Osteocyte (in vitro differentiated cells): ENCODE measurements around the gene CES2. TPM values are rescaled to one million over a fixed set of nuclear protein-coding genes. Genes with fewer than 3 reads are reported as not detected.
"Not testable (repeated sequence)": the region's sequence is repeated elsewhere in the genome, so short reads cannot be mapped to it uniquely, and the experiment has no call there.

Source experiments
- DNase-seq: peaks from one replicate; pipeline ENCODE4 v3.0.0; 2021; ENCODE audit warnings: mixed read lengths; ENCODE audit not compliant: unreplicated experiment; ENCODE audit errors: extremely low spot score
- H3K27ac Mint-ChIP-seq: one replicate; pipeline ENCODE4 v1.8.0; 2021; ENCODE audit warnings: mild to moderate bottlenecking, mixed read lengths; ENCODE audit not compliant: unreplicated experiment
- H3K27me3 Mint-ChIP-seq: one replicate; pipeline ENCODE4 v1.8.0; 2021; ENCODE audit warnings: mixed read lengths; ENCODE audit not compliant: unreplicated experiment
- H3K36me3 Mint-ChIP-seq: one replicate; pipeline ENCODE4 v1.8.0; 2021; ENCODE audit warnings: mixed read lengths; ENCODE audit not compliant: unreplicated experiment
- H3K4me1 Mint-ChIP-seq: one replicate; pipeline ENCODE4 v1.8.0; 2021; ENCODE audit warnings: mixed read lengths; ENCODE audit not compliant: unreplicated experiment
- H3K4me3 Mint-ChIP-seq: one replicate; pipeline ENCODE4 v1.8.0; 2021; ENCODE audit warnings: mild to moderate bottlenecking, moderate library complexity, mixed read lengths; ENCODE audit not compliant: unreplicated experiment
- H3K9me3 Mint-ChIP-seq: one replicate; pipeline ENCODE4 v1.8.0; 2021; ENCODE audit warnings: mixed read lengths; ENCODE audit not compliant: unreplicated experiment
- total RNA-seq: library from RNA; stranded (reverse); gene quantifications from 2 replicates; pipeline ENCODE4 v1.2.1, GENCODE V29; 2021
- TF ChIP-seq, protein P1 (sequence below): fragments of 200-600 bp; sonication (generic); IDR thresholded peaks from 2 replicates; pipeline ENCODE4 v1.5.0; 2021; ENCODE audit warnings: antibody characterized with exemption, mild to moderate bottlenecking, moderate library complexity

Gene CES2
- total RNA-seq, 1 donor from 2014 or later = 38.6 TPM

GRCh38 chr16:66894948-66895688, 40.2 kb upstream of the CES2 start:
- no peak overlapping the region for H3K27ac Mint-ChIP-seq
- peaks cover 11% of the 10 kb centered on the region for H3K4me1 Mint-ChIP-seq
- TF ChIP-seq, protein P1, sequence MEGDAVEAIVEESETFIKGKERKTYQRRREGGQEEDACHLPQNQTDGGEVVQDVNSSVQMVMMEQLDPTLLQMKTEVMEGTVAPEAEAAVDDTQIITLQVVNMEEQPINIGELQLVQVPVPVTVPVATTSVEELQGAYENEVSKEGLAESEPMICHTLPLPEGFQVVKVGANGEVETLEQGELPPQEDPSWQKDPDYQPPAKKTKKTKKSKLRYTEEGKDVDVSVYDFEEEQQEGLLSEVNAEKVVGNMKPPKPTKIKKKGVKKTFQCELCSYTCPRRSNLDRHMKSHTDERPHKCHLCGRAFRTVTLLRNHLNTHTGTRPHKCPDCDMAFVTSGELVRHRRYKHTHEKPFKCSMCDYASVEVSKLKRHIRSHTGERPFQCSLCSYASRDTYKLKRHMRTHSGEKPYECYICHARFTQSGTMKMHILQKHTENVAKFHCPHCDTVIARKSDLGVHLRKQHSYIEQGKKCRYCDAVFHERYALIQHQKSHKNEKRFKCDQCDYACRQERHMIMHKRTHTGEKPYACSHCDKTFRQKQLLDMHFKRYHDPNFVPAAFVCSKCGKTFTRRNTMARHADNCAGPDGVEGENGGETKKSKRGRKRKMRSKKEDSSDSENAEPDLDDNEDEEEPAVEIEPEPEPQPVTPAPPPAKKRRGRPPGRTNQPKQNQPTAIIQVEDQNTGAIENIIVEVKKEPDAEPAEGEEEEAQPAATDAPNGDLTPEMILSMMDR = peak; percentile 91
- H3K4me3 Mint-ChIP-seq = no peak overlapping the region
- no peak for DNase-seq
- no peaks in the 10 kb centered on the region for H3K9me3 Mint-ChIP-seq
- no peaks in the 10 kb centered on the region for H3K27me3 Mint-ChIP-seq
- H3K36me3 Mint-ChIP-seq = peaks cover 4% of the 10 kb centered on the region

DNA sequence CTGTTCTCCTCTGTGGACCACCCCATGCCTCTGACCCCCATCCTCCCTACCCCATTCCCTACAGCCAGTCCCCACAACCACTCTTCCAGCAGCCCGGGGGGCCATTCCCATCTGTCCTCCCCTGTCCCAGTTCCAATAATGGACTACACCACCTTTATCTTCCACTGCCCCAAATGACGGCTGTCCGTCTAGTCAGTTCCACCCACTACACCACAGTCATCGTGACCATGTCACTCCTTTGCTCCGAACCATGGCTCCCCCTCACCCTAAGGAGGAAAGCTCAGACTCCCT, 39.7 kb upstream of the CES2 start:
- H3K27ac Mint-ChIP-seq = no peak overlapping the region
- no peaks in the 10 kb centered on the region for H3K9me3 Mint-ChIP-seq
- no peaks in the 10 kb centered on the region for H3K27me3 Mint-ChIP-seq
- peaks cover 4% of the 10 kb centered on the region for H3K36me3 Mint-ChIP-seq
- no peak overlapping the region for H3K4me3 Mint-ChIP-seq
- TF ChIP-seq, protein P1 = no peak
- peaks cover 12% of the 10 kb centered on the region for H3K4me1 Mint-ChIP-seq
- no peak for DNase-seq

- DNase-seq = no peak
- Mint-ChIP-seq H3K27ac (no peak overlapping the region), H3K9me3 (no peaks in the 10 kb centered on the region), H3K4me1 (peaks cover 12% of the 10 kb centered on the region), H3K36me3 (peaks cover 3% of the 10 kb centered on the region), H3K4me3 (no peak overlapping the region), H3K27me3 (no peaks in the 10 kb centered on the region)
- TF ChIP-seq, protein P1 = no peak
Measured at GRCh38 chr16:66895999-66896398, 39.3 kb upstream of the CES2 start.

- H3K36me3 Mint-ChIP-seq, H3K4me3 Mint-ChIP-seq, H3K27ac Mint-ChIP-seq, H3K9me3 Mint-ChIP-seq, DNase-seq, H3K27me3 Mint-ChIP-seq: not testable (repeated sequence)
- peaks cover 12% of the 10 kb centered on the region for H3K4me1 Mint-ChIP-seq
Measured at GRCh38 chr16:66896682-66897081, 38.6 kb upstream of the CES2 start.

DNA sequence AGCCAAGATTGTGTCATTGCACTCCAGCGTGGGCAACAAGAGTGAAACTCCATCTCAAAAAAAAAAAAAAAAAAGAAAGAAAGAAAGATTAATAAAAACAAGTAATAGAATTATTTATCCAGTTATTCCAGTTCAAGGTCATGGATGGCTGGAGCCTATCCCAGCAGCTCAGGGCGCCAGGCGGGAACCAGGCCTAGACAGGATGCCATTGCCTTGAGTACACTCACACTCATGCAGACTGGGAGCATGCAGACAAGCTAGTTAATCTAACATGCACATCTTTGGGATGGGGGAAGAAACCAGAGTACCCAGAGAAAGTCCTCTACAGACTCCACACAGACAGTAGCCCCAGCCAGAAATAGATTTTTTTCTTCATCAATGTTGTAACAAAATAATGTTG, 37.1 kb upstream of the CES2 start:
- Mint-ChIP-seq H3K36me3 (no peaks in the 10 kb centered on the region), H3K9me3 (no peaks in the 10 kb centered on the region), H3K4me3 (no peak overlapping the region), H3K4me1 (peaks cover 12% of the 10 kb centered on the region), H3K27me3 (no peaks in the 10 kb centered on the region), H3K27ac (no peak overlapping the region)
- TF ChIP-seq, protein P1 = no peak
- no peak for DNase-seq

GRCh38 chr16:66898933-66899309, 36.4 kb upstream of the CES2 start:
- H3K27me3 Mint-ChIP-seq = no peaks in the 10 kb centered on the region
- DNase-seq = no peak
- no peak overlapping the region for H3K27ac Mint-ChIP-seq
- no peak overlapping the region for H3K4me3 Mint-ChIP-seq
- no peaks in the 10 kb centered on the region for H3K9me3 Mint-ChIP-seq
- TF ChIP-seq, protein P1 = no peak
- H3K4me1 Mint-ChIP-seq = peaks cover 12% of the 10 kb centered on the region
- H3K36me3 Mint-ChIP-seq = no peaks in the 10 kb centered on the region
